ENCODE data around the gene KIF26B.

Gene KIF26B

GRCh38 chr1:245453541-245453940, 298.8 kb downstream of the KIF26B start:
- no peak overlapping the region for H3K9ac ChIP-seq (ENCODE audit: low read length in 5 of 5)
- H3K4me3 ChIP-seq (ENCODE audit: low read depth in 1 of 5, low read length in 5 of 5), result no peak overlapping the region
- no peaks in the 10 kb centered on the region for H3K9me3 ChIP-seq (ENCODE audit: control insufficient read depth in 5 of 5, low read length in 5 of 5)
- no peaks in the 10 kb centered on the region for H3K27me3 ChIP-seq (ENCODE audit: control insufficient read depth in 5 of 5, insufficient read depth in 4 of 5, low read length in 5 of 5)
- no peak overlapping the region for H3K27ac ChIP-seq (ENCODE audit: low read depth, low read length)
- H3K36me3 ChIP-seq (ENCODE audit: control insufficient read depth in 5 of 5, insufficient read depth in 5 of 5, low read length in 5 of 5), result no peaks in the 10 kb centered on the region
- peaks cover 0 to 8% (median 4%) of the 10 kb centered on the region in 5 donors for H3K4me1 ChIP-seq (ENCODE audit: control insufficient read depth in 5 of 5, insufficient read depth in 5 of 5, low read length in 5 of 5)

GRCh38 chr1:245454051-245454450, 299.3 kb downstream of the KIF26B start:
- H3K9me3 ChIP-seq (ENCODE audit: control insufficient read depth in 5 of 5, low read length in 5 of 5), result no peaks in the 10 kb centered on the region
- H3K36me3 ChIP-seq (ENCODE audit: control insufficient read depth in 5 of 5, insufficient read depth in 5 of 5, low read length in 5 of 5), result no peaks in the 10 kb centered on the region
- H3K9ac ChIP-seq (ENCODE audit: low read length in 5 of 5), result no peak overlapping the region
- H3K4me1 ChIP-seq (ENCODE audit: control insufficient read depth in 5 of 5, insufficient read depth in 5 of 5, low read length in 5 of 5), result peaks cover 0 to 8% (median 4%) of the 10 kb centered on the region in 5 donors
- no peaks in the 10 kb centered on the region for H3K27me3 ChIP-seq (ENCODE audit: control insufficient read depth in 5 of 5, insufficient read depth in 4 of 5, low read length in 5 of 5)
- H3K4me3 ChIP-seq (ENCODE audit: low read depth in 1 of 5, low read length in 5 of 5), result no peak overlapping the region
- no peak overlapping the region for H3K27ac ChIP-seq (ENCODE audit: low read depth, low read length)

GRCh38 chr1:245457562-245457961, 302.8 kb downstream of the KIF26B start:
- no peak overlapping the region for H3K4me3 ChIP-seq (ENCODE audit: low read depth in 1 of 5, low read length in 5 of 5)
- H3K9ac ChIP-seq (ENCODE audit: low read length in 5 of 5), result no peak overlapping the region
- H3K27me3 ChIP-seq (ENCODE audit: control insufficient read depth in 5 of 5, insufficient read depth in 4 of 5, low read length in 5 of 5), result no peaks in the 10 kb centered on the region
- no peak overlapping the region for H3K27ac ChIP-seq (ENCODE audit: low read depth, low read length)
- H3K36me3 ChIP-seq (ENCODE audit: control insufficient read depth in 5 of 5, insufficient read depth in 5 of 5, low read length in 5 of 5), result no peaks in the 10 kb centered on the region
- no peaks in the 10 kb centered on the region for H3K9me3 ChIP-seq (ENCODE audit: control insufficient read depth in 5 of 5, low read length in 5 of 5)
- peaks cover 0 to 8% (median 4%) of the 10 kb centered on the region in 5 donors for H3K4me1 ChIP-seq (ENCODE audit: control insufficient read depth in 5 of 5, insufficient read depth in 5 of 5, low read length in 5 of 5)

GRCh38 chr1:245458234-245458633, 303.4 kb downstream of the KIF26B start:
- no peak overlapping the region for H3K4me3 ChIP-seq (ENCODE audit: low read depth in 1 of 5, low read length in 5 of 5)
- no peaks in the 10 kb centered on the region for H3K36me3 ChIP-seq (ENCODE audit: control insufficient read depth in 5 of 5, insufficient read depth in 5 of 5, low read length in 5 of 5)
- H3K9ac ChIP-seq (ENCODE audit: low read length in 5 of 5), result no peak overlapping the region
- peaks cover 0 to 8% (median 4%) of the 10 kb centered on the region in 5 donors for H3K4me1 ChIP-seq (ENCODE audit: control insufficient read depth in 5 of 5, insufficient read depth in 5 of 5, low read length in 5 of 5)
- no peaks in the 10 kb centered on the region for H3K9me3 ChIP-seq (ENCODE audit: control insufficient read depth in 5 of 5, low read length in 5 of 5)
- no peaks in the 10 kb centered on the region for H3K27me3 ChIP-seq (ENCODE audit: control insufficient read depth in 5 of 5, insufficient read depth in 4 of 5, low read length in 5 of 5)
- no peak overlapping the region for H3K27ac ChIP-seq (ENCODE audit: low read depth, low read length)

GRCh38 chr1:245458761-245459174, 304.0 kb downstream of the KIF26B start:
- Histone ChIP-seq H3K9ac (ENCODE audit: low read length in 5 of 5) (no peak overlapping the region), H3K4me3 (ENCODE audit: low read depth in 1 of 5, low read length in 5 of 5) (no peak overlapping the region), H3K4me1 (ENCODE audit: control insufficient read depth in 5 of 5, insufficient read depth in 5 of 5, low read length in 5 of 5) (peaks cover 0 to 8% (median 4%) of the 10 kb centered on the region in 5 donors), H3K9me3 (ENCODE audit: control insufficient read depth in 5 of 5, low read length in 5 of 5) (no peaks in the 10 kb centered on the region), H3K27ac (ENCODE audit: low read depth, low read length) (no peak overlapping the region), H3K36me3 (ENCODE audit: control insufficient read depth in 5 of 5, insufficient read depth in 5 of 5, low read length in 5 of 5) (no peaks in the 10 kb centered on the region), H3K27me3 (ENCODE audit: control insufficient read depth in 5 of 5, insufficient read depth in 4 of 5, low read length in 5 of 5) (no peaks in the 10 kb centered on the region)

- no peak overlapping the region for H3K4me3 ChIP-seq (ENCODE audit: low read depth in 1 of 5, low read length in 5 of 5)
- peaks cover 0 to 6% (median 0%) of the 10 kb centered on the region in 5 donors for H3K27me3 ChIP-seq (ENCODE audit: control insufficient read depth in 5 of 5, insufficient read depth in 4 of 5, low read length in 5 of 5)
- no peaks in the 10 kb centered on the region for H3K9me3 ChIP-seq (ENCODE audit: control insufficient read depth in 5 of 5, low read length in 5 of 5)
- no peaks in the 10 kb centered on the region for H3K36me3 ChIP-seq (ENCODE audit: control insufficient read depth in 5 of 5, insufficient read depth in 5 of 5, low read length in 5 of 5)
- H3K9ac ChIP-seq (ENCODE audit: low read length in 5 of 5), result no peak overlapping the region
- H3K27ac ChIP-seq (ENCODE audit: low read depth, low read length), result no peak overlapping the region
- peaks cover 0 to 8% (median 4%) of the 10 kb centered on the region in 5 donors for H3K4me1 ChIP-seq (ENCODE audit: control insufficient read depth in 5 of 5, insufficient read depth in 5 of 5, low read length in 5 of 5)
Observed at GRCh38 chr1:245459621-245460020, 304.8 kb downstream of the KIF26B start.

DNA sequence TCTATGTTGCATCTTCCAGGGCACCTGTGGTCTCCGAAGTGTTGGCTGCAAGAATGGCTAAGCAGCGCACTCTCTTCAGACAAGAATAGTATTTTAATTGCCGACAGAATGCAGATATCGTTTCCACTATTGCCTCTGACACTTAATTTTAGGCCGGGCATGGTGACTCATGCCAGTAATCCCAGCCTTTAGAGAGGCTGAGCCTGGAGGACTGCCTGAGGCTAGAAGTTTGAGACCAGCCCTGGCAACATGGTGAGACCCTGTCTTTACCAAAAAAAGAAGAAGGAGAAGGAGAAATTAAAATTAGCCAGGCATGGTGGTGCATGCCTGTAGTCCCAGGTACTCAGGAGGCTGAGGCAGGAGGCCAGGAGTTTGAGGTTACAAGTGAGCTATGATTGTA, 306.9 kb downstream of the KIF26B start:
- H3K4me1 ChIP-seq (ENCODE audit: control insufficient read depth in 5 of 5, insufficient read depth in 5 of 5, low read length in 5 of 5), result peaks cover 0 to 8% (median 4%) of the 10 kb centered on the region in 5 donors
- no peak overlapping the region for H3K4me3 ChIP-seq (ENCODE audit: low read depth in 1 of 5, low read length in 5 of 5)
- H3K27ac ChIP-seq (ENCODE audit: low read depth, low read length), result no peak overlapping the region
- H3K9ac ChIP-seq (ENCODE audit: low read length in 5 of 5), result no peak overlapping the region
- H3K27me3 ChIP-seq (ENCODE audit: control insufficient read depth in 5 of 5, insufficient read depth in 4 of 5, low read length in 5 of 5), result peaks cover 0 to 7% (median 0%) of the 10 kb centered on the region in 5 donors
- no peaks in the 10 kb centered on the region for H3K36me3 ChIP-seq (ENCODE audit: control insufficient read depth in 5 of 5, insufficient read depth in 5 of 5, low read length in 5 of 5)
- no peaks in the 10 kb centered on the region for H3K9me3 ChIP-seq (ENCODE audit: control insufficient read depth in 5 of 5, low read length in 5 of 5)

- Histone ChIP-seq H3K36me3 (ENCODE audit: control insufficient read depth in 5 of 5, insufficient read depth in 5 of 5, low read length in 5 of 5) (no peaks in the 10 kb centered on the region), H3K27ac (ENCODE audit: low read depth, low read length) (no peak overlapping the region), H3K27me3 (ENCODE audit: control insufficient read depth in 5 of 5, insufficient read depth in 4 of 5, low read length in 5 of 5) (peaks cover 0 to 7% (median 0%) of the 10 kb centered on the region in 5 donors), H3K4me3 (ENCODE audit: low read depth in 1 of 5, low read length in 5 of 5) (no peak overlapping the region), H3K4me1 (ENCODE audit: control insufficient read depth in 5 of 5, insufficient read depth in 5 of 5, low read length in 5 of 5) (peaks cover 0 to 8% (median 4%) of the 10 kb centered on the region in 5 donors), H3K9me3 (ENCODE audit: control insufficient read depth in 5 of 5, low read length in 5 of 5) (no peaks in the 10 kb centered on the region), H3K9ac (ENCODE audit: low read length in 5 of 5) (no peak overlapping the region)
Observed at GRCh38 chr1:245462161-245462560, 307.4 kb downstream of the KIF26B start.

- Histone ChIP-seq H3K9me3 (ENCODE audit: control insufficient read depth in 5 of 5, low read length in 5 of 5) (no peaks in the 10 kb centered on the region), H3K27me3 (ENCODE audit: control insufficient read depth in 5 of 5, insufficient read depth in 4 of 5, low read length in 5 of 5) (peaks cover 0 to 7% (median 0%) of the 10 kb centered on the region in 5 donors), H3K4me1 (ENCODE audit: control insufficient read depth in 5 of 5, insufficient read depth in 5 of 5, low read length in 5 of 5) (no peaks in the 10 kb centered on the region), H3K36me3 (ENCODE audit: control insufficient read depth in 5 of 5, insufficient read depth in 5 of 5, low read length in 5 of 5) (no peaks in the 10 kb centered on the region), H3K27ac (ENCODE audit: low read depth, low read length) (no peak overlapping the region), H3K4me3 (ENCODE audit: low read depth in 1 of 5, low read length in 5 of 5) (no peak overlapping the region), H3K9ac (ENCODE audit: low read length in 5 of 5) (no peak overlapping the region)
Observed at GRCh38 chr1:245463392-245464165, 308.8 kb downstream of the KIF26B start.

- Histone ChIP-seq H3K36me3 (ENCODE audit: control insufficient read depth in 5 of 5, insufficient read depth in 5 of 5, low read length in 5 of 5) (no peaks in the 10 kb centered on the region), H3K4me1 (ENCODE audit: control insufficient read depth in 5 of 5, insufficient read depth in 5 of 5, low read length in 5 of 5) (no peaks in the 10 kb centered on the region), H3K27ac (ENCODE audit: low read depth, low read length) (no peak overlapping the region), H3K4me3 (ENCODE audit: low read depth in 1 of 5, low read length in 5 of 5) (no peak overlapping the region), H3K9ac (ENCODE audit: low read length in 5 of 5) (no peak overlapping the region), H3K9me3 (ENCODE audit: control insufficient read depth in 5 of 5, low read length in 5 of 5) (no peaks in the 10 kb centered on the region), H3K27me3 (ENCODE audit: control insufficient read depth in 5 of 5, insufficient read depth in 4 of 5, low read length in 5 of 5) (peaks cover 0 to 7% (median 0%) of the 10 kb centered on the region in 5 donors)
Observed at GRCh38 chr1:245464290-245464689, 309.5 kb downstream of the KIF26B start.
